ENCODE data around the gene NKX6-2.
A peak's percentile ranks its signal among the peaks of the same experiment; 100 is the strongest.
"Not testable (repeated sequence)": the region's sequence is repeated elsewhere in the genome, so short reads cannot be mapped to it uniquely, and the experiment has no call there.

The NKX6-2 gene

DNA sequence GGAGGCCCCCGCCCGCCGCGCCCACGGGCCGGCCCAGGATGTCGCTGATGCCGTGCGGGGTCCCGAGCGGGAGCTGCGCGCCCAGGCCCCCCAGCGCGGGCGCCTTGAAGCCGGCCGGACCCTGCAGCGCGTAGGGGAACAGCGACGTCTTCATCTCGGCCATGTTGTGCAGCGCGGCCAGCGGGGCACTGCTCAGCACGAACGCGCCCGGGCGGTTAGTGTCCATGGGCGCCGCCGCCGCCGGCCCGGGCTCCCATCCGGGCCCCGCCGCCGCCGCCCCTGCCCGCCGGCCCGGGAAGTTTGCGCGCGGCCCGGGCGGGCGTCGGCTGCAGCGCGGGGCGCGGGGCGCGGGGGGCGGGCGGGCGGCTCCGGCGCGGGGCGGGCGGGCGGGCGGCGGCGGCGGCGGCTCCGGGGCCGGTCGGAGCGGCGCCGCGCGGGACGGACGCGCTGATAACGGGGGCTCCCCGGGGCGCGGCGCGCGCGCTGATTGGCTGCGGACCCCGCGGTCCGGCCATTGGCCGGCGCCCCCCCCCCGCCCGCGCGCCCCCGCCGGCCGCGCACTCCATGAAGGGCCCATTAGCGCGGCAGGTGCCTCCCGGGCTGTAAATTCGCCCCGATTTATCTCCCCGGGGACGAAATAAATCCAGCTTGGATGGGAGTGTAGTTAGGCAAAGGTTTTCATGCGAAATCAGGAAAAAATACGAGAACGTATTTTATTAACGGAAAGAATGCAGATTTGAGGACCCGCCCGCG, at the start of gene NKX6-2:
Gene NKX6-2, minus strand, starts transcription at position 425 of the 753 bp plus-strand sequence. Its CDS starts 199 bp downstream, at position 226.
- peak; percentile 56 for DNase-seq (ENCODE audit: low read depth, low spot score)

DNA sequence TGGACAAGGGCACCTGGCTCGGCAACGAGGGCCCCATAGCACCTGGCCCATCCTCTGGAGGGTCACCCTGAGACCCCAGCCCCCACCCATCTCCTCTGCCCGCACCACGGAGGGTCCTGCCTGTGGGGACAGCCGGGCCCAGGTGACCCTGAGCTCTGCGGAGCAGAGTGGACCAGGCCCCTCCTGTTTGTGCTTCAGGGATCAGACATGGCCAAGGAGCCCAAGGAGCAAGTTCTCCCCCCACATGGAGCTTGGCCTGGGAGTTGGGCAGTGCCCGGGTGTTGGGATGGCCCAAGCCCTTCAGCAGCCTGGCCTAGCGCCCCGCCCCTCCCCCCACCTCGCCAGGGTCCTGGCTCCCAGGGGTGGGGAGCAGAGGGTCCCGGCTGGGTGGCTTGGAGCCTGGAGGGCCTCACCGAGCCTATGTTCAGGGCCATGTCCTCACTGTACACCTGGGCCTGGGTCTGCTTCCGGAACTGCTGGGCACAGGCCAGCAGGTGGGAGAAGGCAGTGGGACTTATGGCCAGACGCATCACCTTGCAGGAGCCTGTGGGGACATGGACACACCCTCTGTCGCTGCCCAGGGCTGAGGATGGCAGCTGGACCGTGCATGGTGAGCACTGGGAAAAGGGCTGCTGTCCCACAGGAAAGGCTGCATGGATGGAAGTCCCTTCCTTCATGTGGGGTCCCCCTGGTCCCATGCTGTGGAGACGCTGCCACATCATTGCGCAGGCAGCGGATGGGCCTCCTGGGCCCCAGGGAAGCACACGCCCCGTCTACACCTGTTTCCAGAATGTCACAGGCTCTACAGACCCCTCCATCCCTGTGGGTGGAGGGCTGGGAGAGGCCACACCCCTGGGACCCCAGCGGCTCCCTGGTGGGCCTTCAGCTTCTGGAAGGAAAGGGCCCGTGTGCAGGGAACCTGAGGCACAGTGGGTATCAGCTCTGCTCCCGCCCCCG, 49.2 kb upstream of the NKX6-2 start:
- DNase-seq (ENCODE audit: low read depth, low spot score): no peak

DNA sequence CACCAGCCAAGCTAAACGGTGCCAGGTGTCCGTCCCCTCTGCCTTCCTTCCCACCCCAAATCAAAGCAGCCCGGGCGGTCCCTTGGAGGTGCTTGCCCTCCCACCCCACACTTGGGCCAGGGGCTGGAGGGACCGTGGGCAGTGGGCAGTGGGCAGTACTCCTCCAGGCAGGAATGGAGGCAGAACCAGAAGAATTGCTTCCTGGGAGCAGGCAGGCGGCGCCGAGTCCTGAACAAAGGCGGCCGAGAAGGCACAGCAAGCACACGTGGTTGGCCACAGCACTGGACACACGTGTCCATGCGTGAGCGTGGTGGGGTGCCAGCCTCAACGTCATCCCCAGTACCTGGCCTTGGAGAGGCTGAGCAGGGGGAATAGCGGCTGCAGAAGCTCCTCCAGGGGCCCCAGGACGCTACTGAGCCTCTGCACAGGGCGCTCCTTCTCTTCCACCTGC, 48.4 kb upstream of the NKX6-2 start:
- DNase-seq (ENCODE audit: low read depth, low spot score): no peak

DNA sequence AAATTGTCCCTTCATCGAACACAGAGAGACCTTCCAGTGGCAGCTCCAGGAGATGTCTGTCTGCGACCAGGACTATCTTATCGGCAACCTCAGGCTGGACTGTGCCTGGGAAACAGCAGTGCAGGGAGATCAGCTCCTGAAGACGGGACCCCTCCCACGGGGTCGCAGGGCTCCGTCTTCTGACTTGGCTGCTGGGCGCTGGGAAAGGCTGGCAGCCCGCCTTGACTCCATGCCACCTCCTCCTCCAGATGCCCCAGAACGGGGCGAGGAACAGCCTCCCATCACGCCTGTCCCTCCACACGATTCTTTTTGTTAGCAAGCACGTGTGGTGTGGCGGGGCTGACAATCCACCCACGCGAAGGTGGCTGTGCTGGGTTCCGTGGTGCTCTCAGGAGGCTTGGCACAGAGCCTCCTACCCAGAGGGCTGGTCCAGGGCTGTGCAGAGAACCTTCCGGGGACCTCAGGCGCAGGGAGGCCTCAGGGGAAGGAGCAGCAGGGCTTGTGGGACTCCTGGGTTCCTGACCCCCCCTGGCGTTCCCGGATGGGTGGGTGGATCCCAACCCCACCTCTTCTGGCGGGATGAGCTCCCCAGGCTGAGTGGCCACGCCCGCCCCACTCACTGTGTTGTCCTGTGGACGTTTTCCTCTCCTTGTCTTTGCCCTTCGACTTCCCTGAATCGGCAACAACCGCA, 47.6 kb upstream of the NKX6-2 start:
- DNase-seq (ENCODE audit: low read depth, low spot score): no peak

DNA sequence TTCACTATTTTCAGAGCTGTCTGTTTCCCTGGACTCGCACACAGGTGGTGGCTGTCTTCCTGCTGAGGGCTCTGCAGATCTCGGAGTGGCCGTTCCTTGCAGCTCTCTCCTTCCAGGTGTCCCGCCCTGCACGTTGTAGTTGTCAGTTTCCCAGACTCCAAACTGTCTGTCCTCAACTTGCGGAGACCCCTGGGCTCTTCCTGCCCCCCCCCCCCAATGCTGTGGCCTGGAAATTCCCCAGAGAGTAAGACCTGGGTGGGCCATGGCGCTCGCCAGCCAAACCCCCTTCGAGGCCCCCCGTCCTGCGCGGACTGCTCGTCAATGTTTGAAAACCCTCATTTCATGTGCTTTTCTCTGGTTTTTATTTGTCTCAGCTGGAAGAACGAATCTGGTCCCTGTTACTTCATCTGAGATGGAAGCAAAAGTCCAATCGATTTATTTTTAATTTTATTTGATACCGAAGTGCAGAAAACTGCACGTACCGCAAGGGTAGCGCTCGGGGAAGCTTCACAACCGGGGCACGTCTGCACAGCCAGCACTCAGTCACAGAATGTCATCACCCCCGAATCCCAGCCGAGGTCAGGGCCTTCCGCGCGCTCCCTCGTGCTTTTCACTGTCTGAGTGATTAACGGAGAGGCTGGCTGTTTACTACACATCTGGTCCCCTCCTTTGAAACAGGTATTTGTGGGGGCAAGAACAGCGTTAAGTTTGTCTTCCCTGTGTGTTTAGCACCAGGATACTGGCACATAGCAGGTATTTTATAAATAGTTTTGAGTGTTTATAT, 46.4 kb upstream of the NKX6-2 start:
- no peak for DNase-seq (ENCODE audit: low read depth, low spot score)

DNA sequence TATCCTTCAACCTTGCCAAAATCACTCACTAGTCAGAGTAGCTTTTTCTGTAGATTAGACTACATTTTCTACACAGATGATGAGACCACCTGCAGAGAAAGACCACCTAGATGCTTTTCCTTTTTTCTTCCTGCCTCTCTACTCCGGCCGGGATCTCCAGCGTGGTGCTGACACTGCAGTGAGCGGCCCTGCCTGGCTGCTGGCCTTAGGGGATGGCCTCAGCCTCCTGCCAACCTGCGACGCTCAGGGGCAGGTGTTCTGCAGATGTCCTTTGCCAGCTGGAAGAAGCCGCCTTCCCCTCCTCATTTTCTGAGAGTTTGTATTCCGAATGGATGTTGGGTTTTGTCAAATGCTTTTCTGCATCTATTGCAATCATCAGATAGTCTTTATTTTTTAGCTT, 43.5 kb upstream of the NKX6-2 start:
- no peak for DNase-seq (ENCODE audit: low read depth, low spot score)

DNA sequence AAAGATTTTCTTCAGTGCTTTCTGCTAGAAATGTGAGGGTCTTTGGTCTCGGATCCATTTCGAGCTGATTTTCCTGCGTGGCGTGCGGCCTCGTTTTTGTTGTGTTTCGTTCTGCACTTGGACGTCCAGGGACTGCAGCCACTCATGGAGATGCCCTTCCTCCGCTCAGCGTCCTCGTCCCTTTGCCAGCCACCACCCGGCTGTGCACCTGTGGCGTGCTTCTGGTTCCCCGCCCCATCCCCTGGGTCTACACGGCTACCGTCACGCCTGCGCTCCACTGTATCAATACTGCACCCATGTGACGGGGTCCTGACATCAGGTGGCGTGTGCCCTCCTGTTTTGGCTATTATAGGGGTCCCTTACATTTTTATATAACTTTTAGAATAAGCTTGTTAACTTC, 42.7 kb upstream of the NKX6-2 start:
- no peak for DNase-seq (ENCODE audit: low read depth, low spot score)

DNA sequence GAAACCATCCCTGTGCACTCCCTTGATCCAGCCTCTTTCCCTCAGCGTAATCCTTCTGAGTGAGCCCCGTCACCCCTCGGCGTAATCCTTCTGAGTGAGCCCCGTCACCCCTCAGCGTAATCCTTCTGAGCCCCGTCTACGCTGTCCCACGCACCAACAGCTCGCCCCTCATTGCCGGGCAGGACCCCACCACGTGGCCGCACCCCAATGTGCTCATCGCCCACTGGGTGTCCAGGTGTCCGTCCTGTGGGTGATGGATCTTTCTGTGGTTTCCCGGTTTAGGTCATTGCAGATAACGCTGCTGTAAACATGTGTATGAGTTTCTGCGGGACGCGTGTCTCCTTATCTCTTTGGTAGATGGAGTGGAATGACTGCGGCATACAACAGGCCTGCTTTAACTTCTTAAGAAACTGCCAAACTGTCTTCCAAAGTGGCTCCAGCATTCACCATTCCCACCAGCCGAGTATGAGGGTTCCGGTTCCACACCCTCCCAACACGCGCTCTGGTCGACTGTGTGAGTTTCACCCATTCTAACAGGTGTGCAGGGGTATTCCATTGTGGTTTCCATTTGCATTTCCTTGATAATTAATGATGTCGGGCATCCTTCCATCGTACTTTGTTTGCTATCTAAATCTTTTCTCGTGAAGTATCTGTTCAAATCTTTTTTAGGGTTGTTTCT, 42.1 kb upstream of the NKX6-2 start:
- DNase-seq (ENCODE audit: low read depth, low spot score): no peak

DNA sequence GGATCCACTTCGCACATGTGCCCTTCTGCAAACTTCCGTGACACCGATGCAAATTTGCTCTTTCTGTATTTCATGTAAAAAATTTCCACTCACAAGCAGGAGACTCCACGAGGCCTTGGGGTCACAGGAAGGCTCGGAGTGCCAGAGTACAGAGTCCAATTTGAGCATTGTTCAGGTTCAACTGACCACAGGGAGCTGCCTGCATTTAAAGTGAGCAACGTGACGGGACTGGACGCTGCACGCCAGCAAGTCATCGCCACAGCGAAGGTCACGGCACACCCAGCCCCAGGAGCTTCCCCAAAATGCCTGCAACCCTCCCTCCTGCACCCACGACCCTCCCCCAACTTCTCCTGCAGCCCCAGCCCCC, 41.5 kb upstream of the NKX6-2 start:
- no peak for DNase-seq (ENCODE audit: low read depth, low spot score)

DNA sequence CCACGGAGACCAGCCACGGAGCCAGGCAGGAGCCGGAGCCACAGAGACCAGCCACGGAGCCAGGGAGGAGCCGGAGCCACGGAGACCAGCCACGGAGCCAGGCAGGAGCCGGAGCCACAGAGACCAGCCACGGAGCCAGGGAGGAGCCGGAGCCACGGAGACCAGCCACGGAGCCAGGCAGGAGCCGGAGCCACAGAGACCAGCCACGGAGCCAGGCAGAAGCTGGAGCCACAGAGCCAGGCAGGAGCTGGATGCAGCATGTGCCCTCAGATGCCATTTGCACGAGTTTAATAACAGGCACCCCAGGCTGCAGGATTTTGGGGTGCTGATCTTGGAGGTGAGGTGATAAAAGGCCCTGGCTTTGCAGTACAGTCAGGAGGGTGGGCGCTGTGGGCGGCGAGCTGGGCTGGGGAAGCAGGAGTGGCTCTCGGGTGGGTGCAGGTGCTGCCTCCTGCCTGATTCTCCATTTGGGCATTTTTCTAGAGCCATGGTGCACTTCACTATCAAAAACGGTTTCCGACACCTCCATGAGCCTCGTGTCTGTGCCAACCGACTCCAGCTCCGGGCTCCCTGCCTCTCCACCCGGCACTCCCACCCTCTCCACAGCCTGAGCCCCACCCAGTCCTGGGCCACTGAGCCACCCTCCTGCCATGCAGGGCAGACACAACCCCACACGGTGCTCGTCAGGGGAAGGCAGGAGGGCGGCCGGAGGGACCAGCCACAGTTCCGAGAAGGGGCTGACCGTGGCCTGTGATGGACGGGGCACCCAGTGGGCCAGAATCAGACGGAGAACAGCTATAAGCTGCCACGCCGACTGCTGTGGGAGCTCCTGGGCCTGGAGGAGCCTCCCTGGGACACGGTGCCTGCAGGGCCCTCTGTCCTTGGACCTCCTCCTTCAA, 40.8 kb upstream of the NKX6-2 start:
- no peak for DNase-seq (ENCODE audit: low read depth, low spot score)

DNA sequence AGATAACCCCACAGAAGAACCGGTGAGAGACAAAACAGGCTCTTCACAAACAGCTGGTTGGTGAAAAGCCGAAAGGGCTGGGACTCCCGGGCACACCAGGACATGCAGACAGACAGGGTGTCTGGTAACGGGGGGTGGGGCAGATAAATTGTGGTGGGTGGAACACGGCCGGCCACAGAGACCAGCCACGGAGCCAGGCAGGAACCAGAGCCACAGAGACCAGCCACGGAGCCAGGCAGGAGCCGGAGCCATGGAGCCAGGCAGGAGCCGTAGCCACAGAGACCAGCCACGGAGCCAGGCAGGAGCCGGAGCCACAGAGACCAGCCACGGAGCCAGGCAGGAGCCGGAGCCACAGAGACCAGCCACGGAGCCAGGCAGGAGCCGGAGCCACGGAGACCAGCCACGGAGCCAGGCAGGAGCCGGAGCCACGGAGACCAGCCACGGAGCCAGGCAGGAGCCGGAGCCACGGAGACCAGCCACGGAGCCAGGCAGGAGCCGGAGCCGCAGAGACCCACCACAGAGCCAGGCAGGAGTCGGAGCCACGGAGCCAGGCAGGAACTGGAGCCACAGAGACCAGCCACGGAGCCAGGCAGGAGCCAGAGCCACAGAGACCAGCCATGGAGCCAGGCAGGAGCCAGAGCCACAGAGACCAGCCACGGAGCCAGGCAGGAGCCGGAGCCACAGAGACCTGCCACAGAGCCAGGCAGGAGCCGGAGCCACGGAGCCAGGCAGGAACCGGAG, 40.0 kb upstream of the NKX6-2 start:
- not testable (repeated sequence) for DNase-seq (ENCODE audit: low read depth, low spot score)

DNA sequence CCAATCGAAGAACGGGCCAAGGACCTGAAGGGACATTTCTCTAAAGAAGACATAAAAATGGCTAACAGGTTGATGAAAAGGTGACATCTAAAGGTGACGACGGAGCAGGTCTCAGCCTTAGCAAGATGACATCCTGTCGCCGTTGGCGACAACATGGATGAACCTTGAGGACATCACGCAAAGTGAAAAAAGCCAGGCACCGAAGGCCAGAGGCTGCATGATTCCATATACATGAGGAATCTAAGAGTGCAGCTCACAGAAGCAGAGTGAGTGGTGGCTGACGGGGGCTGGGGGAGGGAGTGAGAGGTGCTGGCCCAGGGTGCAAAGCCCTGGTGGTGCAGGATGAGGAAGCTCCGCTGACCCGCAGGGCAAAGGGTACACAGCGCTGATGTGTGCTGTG, 34.1 kb upstream of the NKX6-2 start:
- DNase-seq (ENCODE audit: low read depth, low spot score): no peak

DNA sequence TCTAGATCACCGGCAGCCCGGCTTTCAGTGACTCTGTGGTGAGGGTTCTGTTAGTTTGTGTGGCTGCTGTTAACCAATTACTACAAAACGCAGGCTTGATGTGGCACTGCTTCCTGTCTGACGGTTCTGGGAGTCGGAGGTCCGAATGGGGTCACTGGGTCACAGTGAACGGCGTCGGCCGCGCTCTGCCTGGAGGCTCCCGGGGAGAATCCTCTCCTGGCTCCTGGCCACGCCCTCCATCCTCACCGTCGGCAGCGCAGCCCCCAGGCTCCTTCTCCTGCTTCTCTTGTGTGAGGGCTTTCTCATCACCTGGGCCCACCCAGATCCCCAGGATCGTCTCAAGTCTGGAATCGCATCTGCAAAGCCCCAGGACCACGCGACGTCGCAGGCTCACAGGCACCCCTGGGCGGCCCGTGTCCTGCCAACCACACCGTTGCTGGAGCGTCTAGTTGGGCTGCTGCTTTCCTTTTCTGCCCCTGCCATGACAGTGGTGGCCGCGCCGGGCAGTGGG, 31.8 kb upstream of the NKX6-2 start:
- no peak for DNase-seq (ENCODE audit: low read depth, low spot score)

DNA sequence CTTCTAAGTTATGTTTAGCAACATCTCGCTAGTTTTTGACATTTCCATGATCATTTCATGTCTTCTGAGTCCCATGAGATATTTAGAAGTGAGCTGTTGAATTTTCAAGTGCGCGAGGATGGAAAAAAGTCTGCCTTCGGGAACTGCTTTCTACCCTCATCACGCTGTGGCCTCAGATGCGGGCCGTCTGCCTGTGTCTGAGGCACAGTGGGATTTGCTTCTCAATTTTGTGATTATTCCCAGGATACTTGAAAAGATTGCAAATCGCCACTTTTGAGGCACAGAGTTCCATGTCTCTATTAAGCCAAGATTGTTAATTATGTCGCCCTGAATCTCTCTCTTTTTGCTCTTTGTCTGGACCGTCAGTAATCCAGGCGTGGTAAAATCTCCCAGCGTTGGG, 30.8 kb upstream of the NKX6-2 start:
- DNase-seq (ENCODE audit: low read depth, low spot score): no peak

DNA sequence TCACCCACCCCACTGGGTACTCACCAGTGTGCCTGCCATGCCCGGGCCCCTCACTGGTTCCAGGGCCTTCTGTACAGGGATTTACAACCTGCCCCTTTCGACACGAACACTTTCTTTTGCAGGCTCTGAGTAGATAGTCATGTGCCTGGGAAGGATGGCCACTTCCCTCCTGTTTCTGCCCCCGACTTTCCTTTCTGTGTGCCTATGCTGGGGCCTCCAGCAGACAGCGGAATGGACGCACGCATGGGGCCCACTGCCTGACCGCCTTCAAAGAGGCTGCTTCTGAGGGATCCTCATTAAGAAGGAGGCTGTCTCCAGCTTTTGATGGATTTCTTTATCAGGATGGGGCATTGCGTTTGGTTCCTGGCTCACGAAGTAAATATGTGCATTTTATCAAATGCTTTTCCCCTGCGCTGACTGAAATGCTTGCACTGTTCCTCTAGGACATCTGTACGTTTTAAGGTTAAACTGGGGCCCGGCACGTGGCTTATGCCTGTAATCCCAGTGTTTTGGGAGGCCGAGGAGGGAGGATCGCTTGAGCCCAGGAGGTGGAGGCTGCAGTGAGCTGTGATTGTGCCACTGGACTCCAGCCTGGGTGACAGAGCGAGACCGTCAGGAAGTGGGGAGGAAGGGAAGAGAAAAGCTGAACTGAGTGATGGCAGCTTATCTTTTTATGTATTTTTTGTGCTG, 29.4 kb upstream of the NKX6-2 start:
- no peak for DNase-seq (ENCODE audit: low read depth, low spot score)

DNA sequence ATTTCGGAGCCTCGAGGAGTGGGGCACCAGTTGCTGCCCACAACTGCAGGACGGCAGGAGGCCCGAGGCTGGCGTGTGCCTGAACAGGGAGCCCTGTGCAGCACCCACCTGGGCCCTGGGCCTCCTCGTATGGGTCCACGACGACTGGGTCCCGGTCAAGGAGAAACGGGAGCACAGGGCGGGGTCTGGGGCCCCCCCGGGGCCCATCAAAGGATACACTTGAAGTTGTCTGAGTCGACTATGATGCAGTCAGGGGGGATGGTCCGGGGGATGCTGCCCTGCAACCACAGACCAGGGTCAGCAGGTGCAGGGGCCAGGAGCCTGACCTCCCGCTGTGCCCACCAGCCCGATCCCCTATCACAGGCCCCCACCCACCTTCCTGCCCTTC, 28.5 kb upstream of the NKX6-2 start:
- DNase-seq (ENCODE audit: low read depth, low spot score): no peak

DNA sequence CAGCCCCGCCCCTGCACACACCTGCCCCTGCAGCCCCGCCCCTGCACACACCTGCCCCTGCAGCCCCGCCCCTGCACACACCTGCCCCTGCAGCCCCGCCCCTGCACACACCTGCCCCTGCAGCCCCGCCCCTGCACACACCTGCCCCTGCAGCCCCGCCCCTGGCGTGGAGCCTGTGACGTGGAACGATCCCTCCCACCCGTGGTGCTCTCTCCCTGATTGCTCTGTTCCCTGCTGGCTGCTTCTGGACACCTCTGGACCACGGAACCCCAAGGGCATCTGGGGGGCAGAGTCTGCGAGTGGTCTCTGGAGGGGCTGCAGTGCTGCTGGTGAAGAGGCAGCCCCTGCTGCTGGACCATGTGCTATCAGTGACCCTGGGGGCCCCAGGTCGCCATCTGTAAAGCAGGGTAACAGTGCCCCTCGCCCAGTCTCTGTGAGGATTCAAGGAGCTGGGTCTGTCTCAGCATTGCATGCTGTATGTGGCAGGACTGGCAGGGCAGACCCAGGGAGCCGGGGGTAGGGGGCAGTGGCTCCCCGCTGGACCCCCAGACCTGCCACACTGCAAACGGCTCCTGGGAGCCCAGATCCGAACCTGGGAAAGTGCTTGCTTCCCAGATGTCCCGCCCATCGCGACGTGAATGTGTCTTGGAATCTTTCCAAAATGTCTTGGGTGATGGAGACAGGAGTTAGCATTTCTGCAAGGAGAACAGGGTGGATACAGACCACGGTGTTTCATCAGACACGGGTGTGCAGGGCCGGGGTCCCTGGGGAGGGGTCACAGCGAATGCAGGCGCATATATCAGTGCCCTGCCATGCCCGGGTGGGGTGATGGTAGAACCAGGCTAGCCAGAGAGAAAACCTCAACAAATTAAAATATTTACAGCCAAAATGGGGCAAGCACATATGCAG, 27.9 kb upstream of the NKX6-2 start:
- no peak for DNase-seq (ENCODE audit: low read depth, low spot score)
